GM23338 (cell line): ENCODE data around the gene UTP11. TPM values are rescaled to one million over a fixed set of nuclear protein-coding genes. Genes with fewer than 3 reads are reported as not detected.

Source experiments
- ATAC-seq: fragments of 200-7000 bp; cut with Tn5 transposase; 3 replicates; pipeline ENCODE4 v1.9.1; 2020
- DNase-seq: peaks from one replicate; pipeline ENCODE4 v3.0.0-alpha.2; 2015; ENCODE audit warnings: low spot score
- H2AFZ ChIP-seq: fragments of 200-600 bp; sonication (generic); 2 replicates; pipeline ENCODE4 v1.8.0; 2016; ENCODE audit warnings: antibody characterized with exemption, mild to moderate bottlenecking, moderate library complexity
- H3F3A ChIP-seq: fragments of 200-600 bp; sonication (generic); replicated peaks from 2 replicates; pipeline ENCODE4 v1.8.0; 2017; ENCODE audit warnings: antibody characterized with exemption, mixed run types, low read depth
- H3K27ac ChIP-seq: fragments of 200-600 bp; sonication (generic); 2 replicates; pipeline ENCODE4 v1.6.1; 2016; ENCODE audit warnings: low read depth
- H3K27me3 ChIP-seq: fragments of 200-600 bp; sonication (generic); 2 replicates; pipeline ENCODE4 v1.8.0; 2016; ENCODE audit warnings: mild to moderate bottlenecking, mixed run types, moderate library complexity; ENCODE audit not compliant: insufficient read depth
- H3K36me3 ChIP-seq: fragments of 200-600 bp; sonication (generic); 2 replicates; pipeline ENCODE4 v1.8.0; 2016; ENCODE audit warnings: mild to moderate bottlenecking; ENCODE audit not compliant: insufficient read depth
- H3K4me1 ChIP-seq: fragments of 200-600 bp; sonication (generic); 2 replicates; pipeline ENCODE4 v1.8.0; 2016; ENCODE audit warnings: mild to moderate bottlenecking, moderate library complexity; ENCODE audit not compliant: insufficient read depth
- H3K4me2 ChIP-seq: fragments of 200-600 bp; sonication (generic); 2 replicates; pipeline ENCODE4 v1.7.1; 2017; ENCODE audit warnings: mixed run types
- H3K4me3 ChIP-seq: fragments of 200-600 bp; sonication (generic); 2 replicates; pipeline ENCODE4 v1.6.1; 2016; ENCODE audit warnings: mixed run types
- H3K79me2 ChIP-seq: fragments of 200-600 bp; sonication (generic); replicated peaks from 2 replicates; pipeline ENCODE4 v1.8.0; 2017; ENCODE audit warnings: mild to moderate bottlenecking; ENCODE audit not compliant: insufficient read depth
- H3K9me2 ChIP-seq: fragments of 200-600 bp; sonication (generic); 2 replicates; pipeline ENCODE4 v1.8.0; 2017; ENCODE audit not compliant: insufficient read depth
- H4K20me1 ChIP-seq: fragments of 200-600 bp; sonication (generic); replicated peaks from 2 replicates; pipeline ENCODE4 v1.8.0; 2017; ENCODE audit warnings: mild to moderate bottlenecking; ENCODE audit not compliant: insufficient read depth
- H3K27ac Mint-ChIP-seq: 2 replicates; pipeline ENCODE4 v1.8.0; 2020; ENCODE audit warnings: inconsistent platforms, mild to moderate bottlenecking, moderate library complexity, mixed read lengths
- H3K27me3 Mint-ChIP-seq: 3 replicates; pipeline ENCODE4 v1.8.0; 2022; ENCODE audit warnings: low read depth, mild to moderate bottlenecking, moderate library complexity, mixed read lengths, inconsistent platforms; ENCODE audit not compliant: insufficient read depth, poor library complexity
- H3K36me3 Mint-ChIP-seq: 3 replicates; pipeline ENCODE4 v1.8.0; 2021; ENCODE audit warnings: low read depth, mild to moderate bottlenecking, inconsistent platforms, moderate library complexity, mixed read lengths
- H3K4me1 Mint-ChIP-seq: 3 replicates; pipeline ENCODE4 v1.8.0; 2020; ENCODE audit warnings: mild to moderate bottlenecking, inconsistent platforms, mixed read lengths
- H3K4me3 Mint-ChIP-seq: 3 replicates; pipeline ENCODE4 v1.8.0; 2021; ENCODE audit warnings: moderate library complexity, mild to moderate bottlenecking, inconsistent platforms, mixed read lengths
- H3K9me3 Mint-ChIP-seq: 3 replicates; pipeline ENCODE4 v1.8.0; 2020; ENCODE audit warnings: moderate library complexity, mild to moderate bottlenecking, inconsistent platforms, mixed read lengths
- CREB1 ChIP-seq: fragments of 250-450 bp; sonication (Bioruptor Pico); IDR thresholded peaks from 2 replicates; pipeline ENCODE4 v1.5.0; 2020; ENCODE audit warnings: low read depth, mild to moderate bottlenecking, moderate library complexity
- NANOG ChIP-seq: IDR thresholded peaks from 2 replicates; pipeline ENCODE4 v1.6.1; 2016; ENCODE audit warnings: antibody characterized with exemption, borderline replicate concordance
- POLR2AphosphoS5 ChIP-seq: IDR thresholded peaks from 2 replicates; pipeline ENCODE4 v1.6.1; 2016; ENCODE audit warnings: antibody characterized with exemption, low read depth
- ZNF114 ChIP-seq: fragments of 250-450 bp; sonication (Bioruptor Pico); IDR thresholded peaks from 2 replicates; pipeline ENCODE4 v1.5.0; 2020; ENCODE audit warnings: mild to moderate bottlenecking, moderate library complexity
- polyA plus RNA-seq: library from polyadenylated mRNA; unstranded; fragments of >200 nt; fragmentation: Nextera tagmentation; extraction: Ambion mirVana; gene quantifications from 2 replicates; pipeline ENCODE4 v1.2.1, GENCODE V29; 2016
- total RNA-seq: library from RNA; depleted of rRNA; stranded (reverse); fragments of >200 nt; shearing (Covaris generic); gene quantifications from 2 replicates; pipeline ENCODE4 v1.2.3, GENCODE V29; 2014
- TF ChIP-seq, protein P1 (sequence below): fragments of 250-450 bp; sonication (Bioruptor Pico); IDR thresholded peaks from 2 replicates; pipeline ENCODE4 v1.5.0; 2020; ENCODE audit warnings: mild to moderate bottlenecking, moderate library complexity
- TF ChIP-seq, protein P2 (sequence below), 2 experiments: fragments of 200-600 bp in 1 of 2; sonication (generic) in 1 of 2; conservative IDR thresholded peaks; 2 replicates each; pipeline versions ENCODE4 v1.5.1 to v1.6.1; 2016 to 2017; ENCODE audit warnings: antibody characterized with exemption in 2 of 2, low read depth in 2 of 2, mild to moderate bottlenecking in 2 of 2, moderate library complexity in 1 of 2
- TF ChIP-seq, protein P3 (sequence below): IDR thresholded peaks from one replicate; pipeline ENCODE4 v1.6.1; 2018; ENCODE audit warnings: antibody characterized with exemption; ENCODE audit not compliant: unreplicated experiment

The UTP11 gene
- total and polyA plus RNA-seq, 2 experiments from 2014 or later: 67.8 to 105 TPM

DNA sequence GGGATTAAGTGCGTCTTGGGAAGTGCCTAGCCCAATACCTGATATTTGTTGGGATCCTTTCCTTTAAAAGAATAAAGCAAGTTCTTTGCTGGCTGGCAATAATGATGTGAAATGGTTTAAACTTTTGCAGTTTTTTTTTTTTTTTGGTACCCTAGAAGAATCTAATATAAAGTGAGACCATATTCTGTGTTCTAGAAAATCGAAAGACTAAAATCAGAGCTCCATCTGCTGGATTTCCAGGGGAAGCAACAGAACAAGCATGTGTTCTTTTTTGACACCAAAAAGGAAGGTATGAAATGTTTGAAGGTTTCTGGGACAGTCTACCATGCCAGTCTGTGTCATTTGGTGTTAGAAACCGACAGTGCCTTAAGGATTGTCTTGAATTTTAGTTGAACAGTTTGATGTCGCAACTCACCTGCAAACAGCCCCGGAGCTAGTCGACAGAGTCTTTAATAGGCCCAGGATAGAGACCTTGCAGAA lies 6.4 kb downstream of the UTP11 start:
- Histone ChIP-seq H2AFZ (no peak overlapping the region), H3K27me3 (no peaks in the 10 kb centered on the region), H3K36me3 (peaks cover 64% of the 10 kb centered on the region), H3K79me2 (peaks cover 49% of the 10 kb centered on the region), H3K4me1 (peaks cover 5% of the 10 kb centered on the region; the same call in 1 of the 2 replicates), H3K4me3 (no peak overlapping the region), H4K20me1 (peaks cover 27% of the 10 kb centered on the region), H3K9me2 (no peaks in the 10 kb centered on the region), H3F3A (peaks cover 32% of the 10 kb centered on the region; the same call in 1 of the 2 replicates), H3K27ac (no peak overlapping the region), H3K4me2 (no peak overlapping the region)
- ATAC-seq (no peak), DNase-seq (peak; percentile 45)
- TF ChIP-seq, protein P1, sequence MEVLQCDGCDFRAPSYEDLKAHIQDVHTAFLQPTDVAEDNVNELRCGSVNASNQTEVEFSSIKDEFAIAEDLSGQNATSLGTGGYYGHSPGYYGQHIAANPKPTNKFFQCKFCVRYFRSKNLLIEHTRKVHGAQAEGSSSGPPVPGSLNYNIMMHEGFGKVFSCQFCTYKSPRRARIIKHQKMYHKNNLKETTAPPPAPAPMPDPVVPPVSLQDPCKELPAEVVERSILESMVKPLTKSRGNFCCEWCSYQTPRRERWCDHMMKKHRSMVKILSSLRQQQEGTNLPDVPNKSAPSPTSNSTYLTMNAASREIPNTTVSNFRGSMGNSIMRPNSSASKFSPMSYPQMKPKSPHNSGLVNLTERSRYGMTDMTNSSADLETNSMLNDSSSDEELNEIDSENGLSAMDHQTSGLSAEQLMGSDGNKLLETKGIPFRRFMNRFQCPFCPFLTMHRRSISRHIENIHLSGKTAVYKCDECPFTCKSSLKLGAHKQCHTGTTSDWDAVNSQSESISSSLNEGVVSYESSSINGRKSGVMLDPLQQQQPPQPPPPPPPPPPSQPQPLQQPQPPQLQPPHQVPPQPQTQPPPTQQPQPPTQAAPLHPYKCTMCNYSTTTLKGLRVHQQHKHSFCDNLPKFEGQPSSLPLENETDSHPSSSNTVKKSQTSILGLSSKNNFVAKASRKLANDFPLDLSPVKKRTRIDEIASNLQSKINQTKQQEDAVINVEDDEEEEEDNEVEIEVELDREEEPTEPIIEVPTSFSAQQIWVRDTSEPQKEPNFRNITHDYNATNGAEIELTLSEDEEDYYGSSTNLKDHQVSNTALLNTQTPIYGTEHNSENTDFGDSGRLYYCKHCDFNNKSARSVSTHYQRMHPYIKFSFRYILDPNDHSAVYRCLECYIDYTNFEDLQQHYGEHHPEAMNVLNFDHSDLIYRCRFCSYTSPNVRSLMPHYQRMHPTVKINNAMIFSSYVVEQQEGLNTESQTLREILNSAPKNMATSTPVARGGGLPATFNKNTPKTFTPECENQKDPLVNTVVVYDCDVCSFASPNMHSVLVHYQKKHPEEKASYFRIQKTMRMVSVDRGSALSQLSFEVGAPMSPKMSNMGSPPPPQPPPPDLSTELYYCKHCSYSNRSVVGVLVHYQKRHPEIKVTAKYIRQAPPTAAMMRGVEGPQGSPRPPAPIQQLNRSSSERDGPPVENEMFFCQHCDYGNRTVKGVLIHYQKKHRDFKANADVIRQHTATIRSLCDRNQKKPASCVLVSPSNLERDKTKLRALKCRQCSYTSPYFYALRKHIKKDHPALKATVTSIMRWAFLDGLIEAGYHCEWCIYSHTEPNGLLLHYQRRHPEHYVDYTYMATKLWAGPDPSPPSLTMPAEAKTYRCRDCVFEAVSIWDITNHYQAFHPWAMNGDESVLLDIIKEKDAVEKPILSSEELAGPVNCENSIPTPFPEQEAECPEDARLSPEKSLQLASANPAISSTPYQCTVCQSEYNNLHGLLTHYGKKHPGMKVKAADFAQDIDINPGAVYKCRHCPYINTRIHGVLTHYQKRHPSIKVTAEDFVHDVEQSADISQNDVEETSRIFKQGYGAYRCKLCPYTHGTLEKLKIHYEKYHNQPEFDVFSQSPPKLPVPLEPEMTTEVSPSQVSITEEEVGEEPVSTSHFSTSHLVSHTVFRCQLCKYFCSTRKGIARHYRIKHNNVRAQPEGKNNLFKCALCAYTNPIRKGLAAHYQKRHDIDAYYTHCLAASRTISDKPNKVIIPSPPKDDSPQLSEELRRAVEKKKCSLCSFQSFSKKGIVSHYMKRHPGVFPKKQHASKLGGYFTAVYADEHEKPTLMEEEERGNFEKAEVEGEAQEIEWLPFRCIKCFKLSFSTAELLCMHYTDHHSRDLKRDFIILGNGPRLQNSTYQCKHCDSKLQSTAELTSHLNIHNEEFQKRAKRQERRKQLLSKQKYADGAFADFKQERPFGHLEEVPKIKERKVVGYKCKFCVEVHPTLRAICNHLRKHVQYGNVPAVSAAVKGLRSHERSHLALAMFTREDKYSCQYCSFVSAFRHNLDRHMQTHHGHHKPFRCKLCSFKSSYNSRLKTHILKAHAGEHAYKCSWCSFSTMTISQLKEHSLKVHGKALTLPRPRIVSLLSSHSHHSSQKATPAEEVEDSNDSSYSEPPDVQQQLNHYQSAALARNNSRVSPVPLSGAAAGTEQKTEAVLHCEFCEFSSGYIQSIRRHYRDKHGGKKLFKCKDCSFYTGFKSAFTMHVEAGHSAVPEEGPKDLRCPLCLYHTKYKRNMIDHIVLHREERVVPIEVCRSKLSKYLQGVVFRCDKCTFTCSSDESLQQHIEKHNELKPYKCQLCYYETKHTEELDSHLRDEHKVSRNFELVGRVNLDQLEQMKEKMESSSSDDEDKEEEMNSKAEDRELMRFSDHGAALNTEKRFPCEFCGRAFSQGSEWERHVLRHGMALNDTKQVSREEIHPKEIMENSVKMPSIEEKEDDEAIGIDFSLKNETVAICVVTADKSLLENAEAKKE (CRISPR knock-in tag): no peak
- TF ChIP-seq, protein P2, sequence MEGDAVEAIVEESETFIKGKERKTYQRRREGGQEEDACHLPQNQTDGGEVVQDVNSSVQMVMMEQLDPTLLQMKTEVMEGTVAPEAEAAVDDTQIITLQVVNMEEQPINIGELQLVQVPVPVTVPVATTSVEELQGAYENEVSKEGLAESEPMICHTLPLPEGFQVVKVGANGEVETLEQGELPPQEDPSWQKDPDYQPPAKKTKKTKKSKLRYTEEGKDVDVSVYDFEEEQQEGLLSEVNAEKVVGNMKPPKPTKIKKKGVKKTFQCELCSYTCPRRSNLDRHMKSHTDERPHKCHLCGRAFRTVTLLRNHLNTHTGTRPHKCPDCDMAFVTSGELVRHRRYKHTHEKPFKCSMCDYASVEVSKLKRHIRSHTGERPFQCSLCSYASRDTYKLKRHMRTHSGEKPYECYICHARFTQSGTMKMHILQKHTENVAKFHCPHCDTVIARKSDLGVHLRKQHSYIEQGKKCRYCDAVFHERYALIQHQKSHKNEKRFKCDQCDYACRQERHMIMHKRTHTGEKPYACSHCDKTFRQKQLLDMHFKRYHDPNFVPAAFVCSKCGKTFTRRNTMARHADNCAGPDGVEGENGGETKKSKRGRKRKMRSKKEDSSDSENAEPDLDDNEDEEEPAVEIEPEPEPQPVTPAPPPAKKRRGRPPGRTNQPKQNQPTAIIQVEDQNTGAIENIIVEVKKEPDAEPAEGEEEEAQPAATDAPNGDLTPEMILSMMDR (conservative IDR thresholded peaks at IDR 0.05; ENCODE audit: low read depth in 2 of 2): peak; percentile 61 to 67
- Mint-ChIP-seq H3K4me3 (no peak overlapping the region), H3K36me3 (peaks cover 85% of the 10 kb centered on the region), H3K9me3 (no peaks in the 10 kb centered on the region), H3K4me1 (peaks cover 3% of the 10 kb centered on the region), H3K27me3 (no peaks in the 10 kb centered on the region), H3K27ac (no peak overlapping the region; the same call in 1 of the 2 replicates)

DNA sequence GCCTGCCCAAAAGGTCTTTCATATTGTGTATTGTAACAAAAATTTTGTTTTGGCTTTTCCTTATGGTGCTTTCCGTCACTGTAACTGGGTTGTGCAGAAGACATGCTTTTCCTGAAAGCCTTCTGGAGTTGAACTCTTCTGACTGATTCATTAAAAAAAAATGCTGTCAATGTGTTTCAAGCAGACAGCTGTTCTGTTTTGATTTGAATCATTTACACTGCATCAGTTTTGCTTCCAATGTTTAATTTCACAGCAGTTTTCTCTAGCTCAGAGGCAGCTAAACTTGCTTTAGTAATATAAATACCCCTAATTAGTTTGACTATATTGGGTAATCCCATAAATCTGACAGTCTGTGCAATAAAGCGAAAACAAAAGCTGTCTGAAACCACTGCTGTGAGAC lies 7.9 kb downstream of the UTP11 start:
- Histone ChIP-seq H3K36me3 (peaks cover 75% of the 10 kb centered on the region), H2AFZ (no peak overlapping the region), H3K9me2 (no peaks in the 10 kb centered on the region), H3K4me3 (no peak overlapping the region), H3K4me2 (no peak overlapping the region), H3K79me2 (peaks cover 35% of the 10 kb centered on the region), H3K27ac (0 out of 2 replicates have a peak overlapping the region, but pooled peaks have one; percentile 45), H3F3A (peaks cover 33% of the 10 kb centered on the region; the same call in 1 of the 2 replicates), H3K27me3 (no peaks in the 10 kb centered on the region), H3K4me1 (no peaks in the 10 kb centered on the region), H4K20me1 (peaks cover 12% of the 10 kb centered on the region)
- Mint-ChIP-seq H3K36me3 (peaks cover 90% of the 10 kb centered on the region), H3K4me3 (no peak overlapping the region), H3K4me1 (no peaks in the 10 kb centered on the region; the same call in 2 of the 3 replicates), H3K27me3 (no peaks in the 10 kb centered on the region), H3K9me3 (no peaks in the 10 kb centered on the region; the same call in 2 of the 3 replicates), H3K27ac (no peak overlapping the region)
- ATAC-seq (no peak), DNase-seq (no peak)
- TF ChIP-seq POLR2AphosphoS5: no peak
- TF ChIP-seq, protein P2 (conservative IDR thresholded peaks at IDR 0.05; ENCODE audit: low read depth in 2 of 2): no peak
- TF ChIP-seq NANOG: no peak
- TF ChIP-seq, protein P3, sequence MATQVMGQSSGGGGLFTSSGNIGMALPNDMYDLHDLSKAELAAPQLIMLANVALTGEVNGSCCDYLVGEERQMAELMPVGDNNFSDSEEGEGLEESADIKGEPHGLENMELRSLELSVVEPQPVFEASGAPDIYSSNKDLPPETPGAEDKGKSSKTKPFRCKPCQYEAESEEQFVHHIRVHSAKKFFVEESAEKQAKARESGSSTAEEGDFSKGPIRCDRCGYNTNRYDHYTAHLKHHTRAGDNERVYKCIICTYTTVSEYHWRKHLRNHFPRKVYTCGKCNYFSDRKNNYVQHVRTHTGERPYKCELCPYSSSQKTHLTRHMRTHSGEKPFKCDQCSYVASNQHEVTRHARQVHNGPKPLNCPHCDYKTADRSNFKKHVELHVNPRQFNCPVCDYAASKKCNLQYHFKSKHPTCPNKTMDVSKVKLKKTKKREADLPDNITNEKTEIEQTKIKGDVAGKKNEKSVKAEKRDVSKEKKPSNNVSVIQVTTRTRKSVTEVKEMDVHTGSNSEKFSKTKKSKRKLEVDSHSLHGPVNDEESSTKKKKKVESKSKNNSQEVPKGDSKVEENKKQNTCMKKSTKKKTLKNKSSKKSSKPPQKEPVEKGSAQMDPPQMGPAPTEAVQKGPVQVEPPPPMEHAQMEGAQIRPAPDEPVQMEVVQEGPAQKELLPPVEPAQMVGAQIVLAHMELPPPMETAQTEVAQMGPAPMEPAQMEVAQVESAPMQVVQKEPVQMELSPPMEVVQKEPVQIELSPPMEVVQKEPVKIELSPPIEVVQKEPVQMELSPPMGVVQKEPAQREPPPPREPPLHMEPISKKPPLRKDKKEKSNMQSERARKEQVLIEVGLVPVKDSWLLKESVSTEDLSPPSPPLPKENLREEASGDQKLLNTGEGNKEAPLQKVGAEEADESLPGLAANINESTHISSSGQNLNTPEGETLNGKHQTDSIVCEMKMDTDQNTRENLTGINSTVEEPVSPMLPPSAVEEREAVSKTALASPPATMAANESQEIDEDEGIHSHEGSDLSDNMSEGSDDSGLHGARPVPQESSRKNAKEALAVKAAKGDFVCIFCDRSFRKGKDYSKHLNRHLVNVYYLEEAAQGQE: no peak
- TF ChIP-seq CREB1 (CRISPR knock-in tag): no peak
- no peak for TF ChIP-seq ZNF114
